ENCODE results near the gene TPK1.

TPK1 gene

DNA sequence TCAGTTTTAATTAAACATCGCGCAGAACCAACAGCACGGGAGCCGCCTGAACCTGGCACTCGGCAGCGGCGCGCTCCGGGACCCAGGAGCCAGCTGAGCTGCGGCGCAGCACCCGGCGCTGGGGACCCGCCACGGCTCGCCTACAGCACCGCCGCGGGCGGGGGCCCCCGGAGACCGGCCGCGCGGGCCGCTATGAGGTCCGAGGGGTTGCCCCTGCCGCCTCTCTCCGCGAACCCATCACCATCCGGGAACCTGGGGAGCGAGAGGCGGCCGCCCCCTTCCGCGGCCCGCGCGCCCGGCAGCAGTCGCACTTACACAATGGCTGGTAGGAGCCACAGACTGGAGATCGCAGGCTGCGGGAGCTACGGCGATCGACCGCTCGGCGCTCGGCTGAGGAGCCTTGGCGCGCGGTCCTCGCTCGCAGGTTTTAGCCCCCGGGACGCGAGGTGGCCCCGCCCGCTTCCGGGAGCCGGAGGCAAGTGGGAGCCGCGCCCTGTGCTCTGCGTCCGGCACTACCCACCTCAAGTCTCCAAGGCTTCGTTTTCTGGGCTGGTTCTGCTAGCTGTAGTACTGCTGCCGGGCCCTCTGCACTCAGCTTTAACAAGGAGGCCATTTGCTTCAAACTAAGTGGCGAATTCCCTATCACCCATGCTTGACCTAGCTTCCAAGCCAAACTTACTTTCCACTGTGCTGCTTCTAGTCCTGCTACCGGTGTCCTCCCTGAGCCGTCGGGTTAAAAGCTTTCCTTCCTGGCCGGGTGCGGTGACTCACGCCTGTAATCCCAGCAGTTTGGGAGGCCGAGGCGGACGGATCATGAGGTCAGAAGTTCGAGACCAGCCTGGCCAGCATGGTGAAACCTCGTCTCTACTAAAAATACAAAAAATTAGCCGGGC, at the start of gene TPK1:
TSS of gene TPK1 (minus strand) at position 402 of the 893 bp plus-strand sequence. CDS start 451 bp downstream, outside the sequence.
- DNase-seq, result peak; percentile 95

DNA sequence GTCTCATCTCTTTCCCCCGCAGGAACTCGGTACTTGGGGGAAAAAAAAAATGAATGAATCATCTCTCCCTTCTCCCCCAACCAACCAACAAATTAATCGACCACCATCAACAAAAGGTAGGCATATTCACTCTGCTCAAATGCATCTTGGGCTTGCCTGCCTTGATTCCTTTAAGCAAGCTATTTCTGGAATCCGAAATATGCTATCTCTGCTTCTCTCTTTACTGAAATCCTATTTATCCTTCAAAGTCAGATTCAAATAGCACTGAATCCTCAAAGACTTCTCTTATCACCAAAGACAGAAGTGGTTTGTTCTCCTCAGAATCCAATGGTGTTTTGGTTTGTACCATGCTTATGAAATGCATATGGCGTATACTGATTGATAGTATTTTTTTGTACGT, 49.6 kb upstream of the TPK1 start:
- no peak for DNase-seq

DNA sequence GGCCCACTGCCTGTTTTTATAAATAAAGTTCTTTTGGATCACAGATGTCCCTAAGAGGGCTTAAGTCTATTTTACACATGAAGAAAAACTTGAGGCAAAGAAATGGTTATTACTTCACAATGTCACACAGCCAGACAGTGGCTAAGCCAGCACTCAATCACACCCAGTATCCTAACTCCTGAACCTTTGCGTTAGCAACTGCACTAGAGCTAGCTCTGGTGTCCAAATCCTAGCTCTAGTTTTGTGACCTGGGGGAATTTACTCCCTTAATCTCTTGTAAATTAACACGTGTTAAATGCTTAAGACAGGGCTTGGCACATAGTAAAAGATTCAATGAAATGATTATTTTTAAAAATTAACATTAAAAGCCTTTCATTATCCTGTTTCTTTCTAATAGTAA, 49.0 kb upstream of the TPK1 start:
- no peak for DNase-seq

GRCh38 chr7:144873316-144873845, 37.5 kb upstream of the TPK1 start:
- no peak for DNase-seq

DNA sequence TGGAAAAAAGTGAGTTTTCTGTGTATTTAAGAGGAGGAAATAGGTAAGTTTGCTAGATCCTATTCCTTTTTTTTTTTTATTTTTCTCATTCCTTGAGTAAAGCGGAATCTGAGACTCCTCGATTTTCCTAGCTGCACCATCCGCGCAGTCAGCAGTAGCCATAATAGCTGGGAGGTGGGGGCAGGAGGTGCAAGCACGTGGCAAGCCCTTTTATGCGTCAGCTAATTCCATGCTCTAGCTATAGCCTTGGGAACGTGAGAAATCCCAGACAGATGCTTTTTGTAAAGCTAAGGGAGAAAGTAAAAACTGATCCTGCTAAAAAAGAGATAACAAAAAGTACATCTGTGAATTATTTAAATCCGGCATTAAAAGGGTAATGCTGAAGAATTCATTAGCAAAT, 33.2 kb upstream of the TPK1 start:
- DNase-seq, result no peak

- no peak for DNase-seq
Measured at GRCh38 chr7:144866189-144866588, 30.3 kb upstream of the TPK1 start.

DNA sequence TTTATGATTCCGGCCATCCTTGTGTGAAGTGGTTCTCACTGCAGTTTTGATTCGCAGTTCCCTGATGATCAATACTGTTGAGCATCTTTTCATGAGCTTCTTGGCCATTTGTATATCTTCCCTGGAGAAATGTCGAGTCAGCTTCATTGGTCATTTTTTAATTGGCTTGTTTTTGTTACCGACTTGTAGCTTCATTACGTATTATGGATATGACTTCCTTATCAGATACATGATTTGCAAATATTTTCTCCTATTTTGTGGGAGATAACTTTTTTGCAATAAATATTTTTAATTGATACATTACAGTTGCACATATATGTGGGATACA, 27.4 kb upstream of the TPK1 start:
- no peak for DNase-seq

DNA sequence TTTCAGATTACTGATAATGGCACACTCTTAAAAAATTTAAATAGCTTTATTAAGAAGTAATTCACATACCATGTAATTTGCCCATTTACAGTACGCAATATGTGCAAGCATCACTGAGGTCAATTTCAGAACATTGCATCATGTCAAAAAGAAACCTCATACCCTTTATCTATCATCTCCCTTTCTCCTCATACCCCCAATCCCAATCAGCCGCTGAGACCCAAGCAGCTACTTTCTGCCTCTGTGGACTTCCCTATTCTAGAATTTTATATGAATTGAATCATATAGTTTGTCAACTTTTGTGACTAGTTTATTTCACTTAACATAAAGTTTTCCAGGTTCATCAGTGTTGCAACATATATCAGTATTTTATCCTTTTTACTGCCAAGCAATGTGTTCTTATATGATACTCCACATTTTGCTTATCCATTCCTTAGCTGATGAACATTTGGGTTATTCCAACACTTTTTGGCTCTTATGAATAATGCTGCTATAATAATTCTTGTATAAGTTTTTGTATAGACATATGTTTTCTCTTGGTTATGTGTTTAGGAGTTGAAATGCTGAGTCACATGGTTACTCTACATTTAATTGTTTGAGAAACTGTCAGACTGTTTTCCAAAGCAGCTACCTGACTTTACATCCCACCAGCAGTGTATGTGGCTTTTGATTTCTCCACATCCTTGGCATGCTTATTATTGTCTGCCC, 26.9 kb upstream of the TPK1 start:
- no peak for DNase-seq

DNA sequence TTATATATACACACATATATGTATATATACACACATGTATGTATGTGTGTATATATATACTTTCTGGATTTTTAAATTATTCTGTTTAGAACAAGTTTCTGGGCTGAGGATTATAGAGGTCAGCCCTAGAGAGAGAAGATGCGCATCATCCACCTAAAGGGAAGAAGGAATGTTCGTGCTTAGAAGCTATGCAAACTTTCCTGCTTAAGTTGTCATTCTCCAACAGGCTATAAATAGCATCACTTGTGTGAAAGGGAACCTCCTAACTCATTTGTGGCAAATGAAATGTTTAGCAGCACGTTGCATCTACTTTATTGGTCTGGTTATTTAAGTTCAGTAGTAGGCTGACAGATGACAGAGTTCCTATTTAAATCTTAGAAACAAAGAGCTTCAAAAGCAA, 23.9 kb upstream of the TPK1 start:
- no peak for DNase-seq

DNA sequence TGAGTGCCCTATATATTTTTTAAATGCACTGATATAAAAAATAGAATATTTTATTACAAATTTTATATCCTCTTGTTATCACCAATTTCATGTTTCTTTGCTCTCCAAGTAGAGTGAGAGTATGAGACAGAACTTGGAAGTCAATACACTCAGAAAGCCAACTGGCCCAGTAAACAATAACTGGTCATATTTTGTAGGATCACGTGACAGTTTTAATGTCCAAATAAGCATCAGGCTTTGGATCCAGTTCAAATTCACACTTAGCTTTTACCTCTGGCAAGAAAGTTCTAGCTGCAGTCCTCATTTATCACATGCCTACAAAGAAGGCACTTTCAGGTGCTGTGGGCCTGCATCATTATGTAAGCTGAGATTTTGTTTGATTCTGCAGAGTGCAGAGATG, 21.6 kb upstream of the TPK1 start:
- no peak for DNase-seq

DNA sequence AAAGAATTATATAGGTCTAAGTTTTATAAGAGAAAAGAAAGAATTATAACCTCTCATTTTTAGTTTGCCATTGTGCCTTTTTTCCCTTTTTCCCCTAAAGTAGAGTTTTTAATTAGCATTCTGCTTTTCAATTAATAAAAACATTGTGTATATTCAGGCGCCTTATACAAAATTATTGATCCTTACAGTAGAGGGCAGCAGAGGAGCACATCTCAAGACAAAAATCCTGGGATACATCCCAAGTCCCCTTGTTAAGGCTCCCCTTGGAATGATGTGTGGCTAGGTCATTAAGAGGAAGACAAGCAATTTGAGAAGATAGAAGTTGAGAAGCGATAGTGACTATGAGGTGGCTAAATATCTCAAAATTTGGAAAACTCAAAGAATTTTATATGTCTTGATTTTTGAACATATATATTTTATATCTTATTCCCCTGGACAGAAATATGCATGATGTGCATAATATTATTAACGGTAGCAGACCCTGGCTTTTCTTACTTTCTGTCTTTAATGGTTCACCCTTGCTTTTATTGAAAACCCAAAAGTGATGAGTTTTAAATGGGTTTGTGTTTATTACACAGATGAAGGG, 19.1 kb upstream of the TPK1 start:
- peak; percentile 74 for DNase-seq

GRCh38 chr7:144853542-144853941, 17.7 kb upstream of the TPK1 start:
- no peak for DNase-seq

DNA sequence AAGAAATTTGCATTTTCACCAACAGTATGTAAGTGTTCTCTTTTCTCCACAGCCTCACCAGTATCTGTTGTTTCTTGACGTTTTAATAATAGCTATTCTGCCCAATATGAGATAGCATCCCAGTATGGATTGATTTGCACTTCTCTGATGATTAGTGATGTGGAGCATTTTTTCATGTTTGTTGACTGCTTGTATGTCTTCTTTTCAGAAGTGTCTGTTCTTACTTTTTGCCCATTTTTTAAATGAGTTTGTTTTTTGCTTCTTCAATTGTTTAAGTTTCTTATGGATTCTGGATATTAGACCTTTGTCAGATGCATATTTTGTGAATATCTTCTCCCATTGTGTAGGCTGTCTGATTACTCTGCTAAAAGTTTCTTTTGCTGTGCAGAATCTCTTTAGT, 12.2 kb upstream of the TPK1 start:
- no peak for DNase-seq

DNA sequence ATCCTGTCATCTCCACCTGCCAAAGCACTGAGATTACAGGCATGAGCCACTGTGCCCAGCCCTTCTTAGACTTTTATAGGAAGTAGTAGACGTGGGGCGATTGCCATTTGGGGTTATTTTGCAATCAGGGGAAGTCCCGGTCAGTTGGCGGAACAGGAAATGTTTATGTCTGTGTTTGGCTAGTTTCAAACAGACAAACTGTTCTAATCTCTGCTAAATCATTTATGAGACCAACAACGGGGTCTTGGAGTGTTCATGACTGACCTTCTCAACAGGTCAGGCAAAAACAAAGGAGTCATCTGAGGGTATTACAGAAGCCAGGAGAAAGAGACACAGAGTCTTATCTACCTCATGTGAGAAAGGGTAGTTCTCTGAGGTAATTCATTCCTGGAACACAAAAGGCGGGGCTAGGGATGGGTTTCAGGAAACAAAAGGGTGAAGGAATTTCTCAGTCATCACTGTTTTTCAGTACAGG, 6.6 kb upstream of the TPK1 start:
- no peak for DNase-seq

DNA sequence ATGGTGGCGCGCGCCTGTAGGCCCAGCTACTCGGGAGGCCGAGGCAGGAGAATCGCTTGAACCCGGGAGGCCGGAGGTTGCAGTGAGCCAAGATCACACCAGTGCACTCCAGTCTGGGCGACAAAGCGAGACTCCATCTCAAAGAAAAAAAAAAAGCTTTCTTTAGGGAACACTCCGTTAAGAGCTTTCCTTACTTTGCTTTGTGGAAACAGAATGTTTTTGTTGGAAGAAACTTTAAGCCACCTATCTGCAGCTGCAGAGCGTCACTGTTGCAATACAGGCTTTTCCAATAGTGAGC, 641 bp upstream of the TPK1 start:
- DNase-seq, result no peak

- DNase-seq, result peak; percentile 92
Measured at GRCh38 chr7:144835155-144835611, 670 bp downstream of the TPK1 start.

GRCh38 chr7:144834641-144835144, 1.2 kb downstream of the TPK1 start:
- no peak for DNase-seq

- DNase-seq, result no peak
Measured at GRCh38 chr7:144830811-144831210, 5.0 kb downstream of the TPK1 start.

DNA sequence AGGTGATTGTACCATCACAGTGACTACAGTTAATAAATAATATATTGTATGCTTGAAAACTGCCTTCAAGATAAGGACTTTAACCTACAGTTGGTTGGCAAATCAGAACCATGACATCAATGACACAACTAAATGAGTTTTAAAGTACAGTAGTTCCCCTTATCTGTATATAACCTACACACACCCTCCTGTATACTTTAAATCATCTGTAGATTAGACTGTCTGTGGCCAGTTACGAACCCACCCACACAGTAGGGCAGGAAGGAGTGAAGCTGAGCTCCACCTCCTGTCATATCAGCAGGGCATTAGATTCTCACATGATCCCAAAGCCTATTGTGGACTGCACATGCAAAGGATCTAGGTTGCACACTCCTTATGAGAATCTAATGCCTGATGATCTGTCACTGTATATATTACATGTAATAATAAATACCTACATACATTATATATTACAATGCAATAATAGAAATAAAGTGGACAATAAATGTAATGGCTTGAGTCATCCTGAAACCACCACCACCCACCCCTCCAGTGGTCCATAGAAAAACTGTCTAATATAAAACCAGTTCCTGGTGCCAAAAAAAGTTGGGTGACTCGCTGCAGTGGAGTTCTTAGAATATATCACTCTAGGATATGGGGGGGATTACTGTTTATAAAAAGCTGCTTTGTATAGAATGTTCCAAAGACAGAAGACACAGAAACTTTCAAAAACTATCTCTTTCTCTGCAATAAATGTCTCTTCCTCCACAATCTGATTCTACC, 5.6 kb downstream of the TPK1 start:
- DNase-seq, result no peak

GRCh38 chr7:144827621-144828020, 8.2 kb downstream of the TPK1 start:
- peak; percentile 45 for DNase-seq

DNA sequence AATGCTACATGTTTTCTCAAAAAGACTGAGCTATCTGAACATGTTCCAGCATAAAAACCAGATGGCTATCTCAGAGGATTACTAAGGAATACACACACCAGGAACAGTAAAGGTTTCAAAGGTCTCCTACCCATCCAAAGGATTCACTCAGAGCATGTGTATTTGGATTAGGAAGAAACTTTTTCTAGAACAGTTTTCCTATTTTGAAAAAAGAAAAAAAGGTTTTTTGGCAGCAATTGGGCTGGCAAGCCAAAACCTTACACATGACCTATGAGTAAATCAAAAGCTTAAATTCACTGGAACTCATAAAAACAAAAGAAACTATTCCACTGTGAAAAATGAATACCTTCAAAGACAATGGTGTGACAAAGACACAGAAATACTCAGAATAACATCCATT, 9.6 kb downstream of the TPK1 start:
- DNase-seq, result no peak

DNA sequence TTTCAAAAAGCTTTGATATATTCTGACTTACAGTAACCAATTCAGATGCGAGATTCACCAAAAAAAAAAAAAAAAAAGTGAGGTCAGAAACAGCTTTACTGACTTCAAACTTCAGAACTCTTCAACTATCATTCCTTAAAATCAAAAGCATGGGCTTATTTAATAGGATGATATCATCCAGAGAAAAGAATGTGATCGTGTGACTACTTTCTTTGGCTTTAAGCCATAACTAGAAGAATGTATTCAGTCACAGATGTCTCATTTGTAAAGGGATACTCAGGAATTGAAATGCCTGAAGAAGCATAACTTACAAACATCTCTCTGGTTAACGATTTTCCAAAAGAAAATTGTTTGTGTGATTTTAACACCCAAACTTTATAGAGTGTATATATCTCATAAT, 11.5 kb downstream of the TPK1 start:
- DNase-seq, result peak; percentile 67

GRCh38 chr7:144822223-144822622, 13.6 kb downstream of the TPK1 start:
- no peak for DNase-seq

All from eye (tissue), 1 donor.